HepG2 (cell line): ENCODE results near the gene AKAIN1. TPM values are rescaled to one million over a fixed set of nuclear protein-coding genes. Genes with fewer than 3 reads are reported as not detected.

ENCODE experiments used
- ATAC-seq: fragments of 200-7000 bp; cut with Tn5 transposase; 3 replicates; pipeline ENCODE4 v1.9.1; 2020; ENCODE audit warnings: mild to moderate bottlenecking, moderate library complexity
- BruUV-seq: library from RNA; stranded (reverse); fragments of 400-500 nt; replicated peaks from 2 replicates; lab custom pipeline; 2021; lab: Mats Ljungman, UMichigan
- CTCF ChIA-PET: fragments of 300-600 bp; formaldehyde crosslinking; extraction: SDS; loops from one replicate; lab custom pipeline; 2021; ENCODE audit warnings: low total read pairs, inconsistent platforms, low intra/inter-chr PET ratio; lab: Yijun Ruan, JAX
- POLR2A ChIA-PET: fragments of 350-600 bp; sonication (Branson Sonifier 250); formaldehyde crosslinking; loops from one replicate; lab custom pipeline; 2020; ENCODE audit warnings: antibody characterized with exemption, inconsistent platforms; lab: Yijun Ruan, JAX
- DNase-seq: peaks from one replicate; pipeline ENCODE4 v3.0.0-alpha.2; 2015; ENCODE audit warnings: low spot score
- FAIRE-seq: peaks from 3 replicates; lab custom pipeline; 2011; peaks lifted over from hg19 to GRCh38; lab: Jason Lieb, UNC
- H2AFZ ChIP-seq: one replicate; pipeline ENCODE4 v1.6.1; 2011; ENCODE audit warnings: low read length, inconsistent platforms
- H3K27ac ChIP-seq: fragments of 300-600 bp; 3 replicates; pipeline ENCODE4 v1.8.0; 2011; ENCODE audit warnings: mixed run types, mild to moderate bottlenecking, mixed read lengths, low read length, inconsistent platforms; ENCODE audit not compliant: insufficient read depth; ENCODE audit errors: extremely low read length
- H3K27me3 ChIP-seq, 2 experiments: fragments of 200-600 bp in 1 of 2; 2 replicates in 1 of 2; 3 replicates in 1 of 2; pipeline versions ENCODE4 v1.6.0 to v1.8.0; 2011; ENCODE audit warnings: low read length in 2 of 2, mild to moderate bottlenecking in 2 of 2, moderate library complexity in 2 of 2, inconsistent platforms in 1 of 2; ENCODE audit not compliant: insufficient read depth in 2 of 2, control insufficient read depth in 1 of 2
- H3K36me3 ChIP-seq, 2 experiments: fragments of 200-600 bp in 1 of 2; replicated peaks in 1 of 2; 2 replicates in 1 of 2; 3 replicates in 1 of 2; pipeline versions ENCODE4 v1.5.1 to v1.8.0; 2011; ENCODE audit warnings: low read length in 2 of 2, inconsistent platforms in 1 of 2; ENCODE audit not compliant: insufficient read depth in 2 of 2, control insufficient read depth in 1 of 2
- H3K4me1 ChIP-seq: 2 replicates; pipeline ENCODE4 v1.5.1; 2012; ENCODE audit warnings: low read length, inconsistent platforms; ENCODE audit not compliant: insufficient read depth
- H3K4me2 ChIP-seq: 2 replicates; pipeline ENCODE4 v1.6.0; 2011; ENCODE audit warnings: low read depth, low read length, inconsistent platforms
- H3K4me3 ChIP-seq, 3 experiments: fragments of 200-600 bp in 1 of 3; sonication (generic), shearing (Covaris generic) in 1 of 3; replicated peaks in 1 of 3; 2 replicates each; pipeline ENCODE4 v1.5.1; 2011 to 2016; ENCODE audit warnings: low read length in 3 of 3, inconsistent platforms in 2 of 3, low read depth in 2 of 3, mild to moderate bottlenecking in 2 of 3, control low read depth in 1 of 3, mixed read lengths in 1 of 3; ENCODE audit not compliant: insufficient read depth in 1 of 3
- H3K79me2 ChIP-seq: one replicate; pipeline ENCODE4 v1.6.1; 2011; ENCODE audit warnings: low read length, inconsistent platforms; ENCODE audit not compliant: insufficient read depth
- H3K9ac ChIP-seq: 2 replicates; pipeline ENCODE4 v1.6.0; 2011; ENCODE audit warnings: mild to moderate bottlenecking, low read depth, low read length, inconsistent platforms; ENCODE audit not compliant: insufficient read depth
- H3K9me3 ChIP-seq: 2 replicates; pipeline ENCODE4 v1.5.1; 2012; ENCODE audit warnings: mild to moderate bottlenecking, low read length
- H4K20me1 ChIP-seq: 2 replicates; pipeline ENCODE4 v1.6.0; 2011; ENCODE audit warnings: inconsistent platforms, mild to moderate bottlenecking, low read length, moderate library complexity; ENCODE audit not compliant: insufficient read depth
- DPF2 ChIP-seq: sonication (generic); formaldehyde crosslinking; IDR thresholded peaks from 2 replicates; pipeline ENCODE4 v1.4.0; 2020; ENCODE audit warnings: mild to moderate bottlenecking, low read depth, missing genetic modification reagents, borderline replicate concordance
- MED13 ChIP-seq: sonication (generic); formaldehyde crosslinking; IDR thresholded peaks from 2 replicates; pipeline ENCODE4 v1.5.0; 2020; ENCODE audit warnings: missing genetic modification reagents
- MYNN ChIP-seq: sonication (generic); formaldehyde crosslinking; IDR thresholded peaks from 2 replicates; pipeline ENCODE4 v1.4.0; 2020; ENCODE audit warnings: mild to moderate bottlenecking, low read depth, missing genetic modification reagents
- ZNF124 ChIP-seq: sonication (generic); formaldehyde crosslinking; IDR thresholded peaks from 2 replicates; pipeline ENCODE4 v1.4.0; 2020; ENCODE audit warnings: missing genetic modification reagents
- ZNF451 ChIP-seq: sonication (generic); formaldehyde crosslinking; IDR thresholded peaks from 2 replicates; pipeline ENCODE4 v1.5.0; 2020; ENCODE audit warnings: mild to moderate bottlenecking, missing genetic modification reagents
- WGBS: methylation state at CpG from one replicate; pipeline ENCODE4 v1.1.6; 2017; ENCODE audit warnings: low lambda C conversion rate; 5-methylcytosine and 5-hydroxymethylcytosine counted together
- in situ Hi-C: cut with HindIII; loops from 2 replicates; pipeline ENCODE4 v1.10.0; 2017; ENCODE audit warnings: low pct_unique_long_range_greater_than_20kb; ENCODE audit not compliant: extremely low pct_ligation_motif_present
- intact Hi-C: fragments of 100-400 bp; cut with micrococcal nuclease; formaldehyde crosslinking; loops from one replicate; pipeline ENCODE4 v1.10.0; 2022; ENCODE audit not compliant: unreplicated experiment
- polyA plus RNA-seq, 8 experiments: library from polyadenylated mRNA; depleted of rRNA in 3 of 8; stranded (reverse) in 7 of 8; unstranded in 1 of 8; fragments of >200 nt; fragmentation: Illumina TruSeq in 4 of 8; extraction: Trizol in 4 of 8; gene quantifications; 2 replicates each; pipeline versions ENCODE4 v1.2.1 to v1.2.3, GENCODE V29; 2011 to 2016; ENCODE audit warnings: low read depth in 4 of 8, missing spikeins in 1 of 8, mixed read lengths in 1 of 8; ENCODE audit not compliant: insufficient read depth in 1 of 8
- total RNA-seq, 5 experiments: library from RNA; depleted of rRNA; stranded (reverse); fragments of >200 nt; fragmentation: Illumina TruSeq; extraction: Trizol; gene quantifications; 2 replicates each; pipeline ENCODE4 v1.2.3, GENCODE V29; 2016; ENCODE audit warnings: low read depth in 1 of 5
- TF ChIP-seq, protein P1 (sequence below): sonication (generic); formaldehyde crosslinking; IDR thresholded peaks from 2 replicates; pipeline ENCODE4 v1.9.0; 2021; ENCODE audit warnings: missing genetic modification reagents, borderline replicate concordance
- TF ChIP-seq, protein P2 (sequence below): sonication (generic); formaldehyde crosslinking; IDR thresholded peaks from 2 replicates; pipeline ENCODE4 v1.5.0; 2020; ENCODE audit warnings: mild to moderate bottlenecking, missing genetic modification reagents, borderline replicate concordance
- TF ChIP-seq, protein P3 (sequence below): sonication (generic); formaldehyde crosslinking; IDR thresholded peaks from 2 replicates; pipeline ENCODE4 v1.4.0; 2020; ENCODE audit warnings: mild to moderate bottlenecking, missing genetic modification reagents
- TF ChIP-seq, protein P4 (sequence below): IDR thresholded peaks from 2 replicates; pipeline ENCODE4 v1.6.1; 2016; ENCODE audit warnings: missing biosample characterization, missing genetic modification reagents, low read depth

AKAIN1 gene
- total and polyA plus RNA-seq, 2 of the 13 experiments (the other 11 are each of a cell fraction or from before 2014, with no cell fraction given) = not detected

DNA sequence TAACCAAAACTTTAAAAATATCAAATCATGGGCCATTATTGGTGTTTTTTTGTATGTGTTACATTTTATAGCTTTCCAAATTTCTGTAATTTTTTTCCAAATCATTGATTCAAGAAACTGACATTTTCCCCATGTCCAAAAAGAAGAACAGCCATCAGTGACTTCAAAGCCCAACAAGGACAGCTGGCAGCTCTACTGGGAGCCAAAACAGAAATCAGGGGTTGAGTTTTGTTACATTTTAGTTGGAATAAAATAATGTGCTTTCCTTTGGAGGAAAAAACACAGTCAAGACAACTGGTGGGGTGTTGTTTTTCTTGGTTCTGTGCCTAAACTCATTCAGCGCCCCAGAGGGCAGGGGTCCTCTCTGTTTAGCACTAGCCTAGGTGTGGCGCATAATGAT lies 23.8 kb downstream of the AKAIN1 start:
- no peaks in the 10 kb centered on the region for H3K79me2 ChIP-seq
- H4K20me1 ChIP-seq = no peaks in the 10 kb centered on the region
- H3K4me1 ChIP-seq = no peaks in the 10 kb centered on the region
- no peak for ATAC-seq
- H2AFZ ChIP-seq = no peak overlapping the region
- intact Hi-C loops (no loop called here), in situ Hi-C loops (no loop called here)
- no peak overlapping the region for H3K4me2 ChIP-seq
- no peak for DNase-seq
- no peaks in the 10 kb centered on the region for H3K9me3 ChIP-seq
- no peaks in the 10 kb centered on the region for H3K36me3 ChIP-seq
- BruUV-seq = no TSS peak
- H3K9ac ChIP-seq = no peak overlapping the region
- CTCF ChIA-PET = no interaction called here
- TF ChIP-seq, protein P1, sequence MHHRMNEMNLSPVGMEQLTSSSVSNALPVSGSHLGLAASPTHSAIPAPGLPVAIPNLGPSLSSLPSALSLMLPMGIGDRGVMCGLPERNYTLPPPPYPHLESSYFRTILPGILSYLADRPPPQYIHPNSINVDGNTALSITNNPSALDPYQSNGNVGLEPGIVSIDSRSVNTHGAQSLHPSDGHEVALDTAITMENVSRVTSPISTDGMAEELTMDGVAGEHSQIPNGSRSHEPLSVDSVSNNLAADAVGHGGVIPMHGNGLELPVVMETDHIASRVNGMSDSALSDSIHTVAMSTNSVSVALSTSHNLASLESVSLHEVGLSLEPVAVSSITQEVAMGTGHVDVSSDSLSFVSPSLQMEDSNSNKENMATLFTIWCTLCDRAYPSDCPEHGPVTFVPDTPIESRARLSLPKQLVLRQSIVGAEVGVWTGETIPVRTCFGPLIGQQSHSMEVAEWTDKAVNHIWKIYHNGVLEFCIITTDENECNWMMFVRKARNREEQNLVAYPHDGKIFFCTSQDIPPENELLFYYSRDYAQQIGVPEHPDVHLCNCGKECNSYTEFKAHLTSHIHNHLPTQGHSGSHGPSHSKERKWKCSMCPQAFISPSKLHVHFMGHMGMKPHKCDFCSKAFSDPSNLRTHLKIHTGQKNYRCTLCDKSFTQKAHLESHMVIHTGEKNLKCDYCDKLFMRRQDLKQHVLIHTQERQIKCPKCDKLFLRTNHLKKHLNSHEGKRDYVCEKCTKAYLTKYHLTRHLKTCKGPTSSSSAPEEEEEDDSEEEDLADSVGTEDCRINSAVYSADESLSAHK (CRISPR knock-in tag) = no peak
- TF ChIP-seq, protein P2, sequence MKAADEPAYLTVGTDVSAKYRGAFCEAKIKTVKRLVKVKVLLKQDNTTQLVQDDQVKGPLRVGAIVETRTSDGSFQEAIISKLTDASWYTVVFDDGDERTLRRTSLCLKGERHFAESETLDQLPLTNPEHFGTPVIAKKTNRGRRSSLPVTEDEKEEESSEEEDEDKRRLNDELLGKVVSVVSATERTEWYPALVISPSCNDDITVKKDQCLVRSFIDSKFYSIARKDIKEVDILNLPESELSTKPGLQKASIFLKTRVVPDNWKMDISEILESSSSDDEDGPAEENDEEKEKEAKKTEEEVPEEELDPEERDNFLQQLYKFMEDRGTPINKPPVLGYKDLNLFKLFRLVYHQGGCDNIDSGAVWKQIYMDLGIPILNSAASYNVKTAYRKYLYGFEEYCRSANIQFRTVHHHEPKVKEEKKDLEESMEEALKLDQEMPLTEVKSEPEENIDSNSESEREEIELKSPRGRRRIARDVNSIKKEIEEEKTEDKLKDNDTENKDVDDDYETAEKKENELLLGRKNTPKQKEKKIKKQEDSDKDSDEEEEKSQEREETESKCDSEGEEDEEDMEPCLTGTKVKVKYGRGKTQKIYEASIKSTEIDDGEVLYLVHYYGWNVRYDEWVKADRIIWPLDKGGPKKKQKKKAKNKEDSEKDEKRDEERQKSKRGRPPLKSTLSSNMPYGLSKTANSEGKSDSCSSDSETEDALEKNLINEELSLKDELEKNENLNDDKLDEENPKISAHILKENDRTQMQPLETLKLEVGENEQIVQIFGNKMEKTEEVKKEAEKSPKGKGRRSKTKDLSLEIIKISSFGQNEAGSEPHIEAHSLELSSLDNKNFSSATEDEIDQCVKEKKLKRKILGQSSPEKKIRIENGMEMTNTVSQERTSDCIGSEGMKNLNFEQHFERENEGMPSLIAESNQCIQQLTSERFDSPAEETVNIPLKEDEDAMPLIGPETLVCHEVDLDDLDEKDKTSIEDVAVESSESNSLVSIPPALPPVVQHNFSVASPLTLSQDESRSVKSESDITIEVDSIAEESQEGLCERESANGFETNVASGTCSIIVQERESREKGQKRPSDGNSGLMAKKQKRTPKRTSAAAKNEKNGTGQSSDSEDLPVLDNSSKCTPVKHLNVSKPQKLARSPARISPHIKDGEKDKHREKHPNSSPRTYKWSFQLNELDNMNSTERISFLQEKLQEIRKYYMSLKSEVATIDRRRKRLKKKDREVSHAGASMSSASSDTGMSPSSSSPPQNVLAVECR (CRISPR knock-in tag) = no peak
- TF ChIP-seq, protein P3, sequence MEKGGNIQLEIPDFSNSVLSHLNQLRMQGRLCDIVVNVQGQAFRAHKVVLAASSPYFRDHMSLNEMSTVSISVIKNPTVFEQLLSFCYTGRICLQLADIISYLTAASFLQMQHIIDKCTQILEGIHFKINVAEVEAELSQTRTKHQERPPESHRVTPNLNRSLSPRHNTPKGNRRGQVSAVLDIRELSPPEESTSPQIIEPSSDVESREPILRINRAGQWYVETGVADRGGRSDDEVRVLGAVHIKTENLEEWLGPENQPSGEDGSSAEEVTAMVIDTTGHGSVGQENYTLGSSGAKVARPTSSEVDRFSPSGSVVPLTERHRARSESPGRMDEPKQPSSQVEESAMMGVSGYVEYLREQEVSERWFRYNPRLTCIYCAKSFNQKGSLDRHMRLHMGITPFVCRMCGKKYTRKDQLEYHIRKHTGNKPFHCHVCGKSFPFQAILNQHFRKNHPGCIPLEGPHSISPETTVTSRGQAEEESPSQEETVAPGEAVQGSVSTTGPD (CRISPR knock-in tag) = no peak
- TF ChIP-seq ZNF451 (CRISPR knock-in tag) (no peak), MED13 (CRISPR knock-in tag) (no peak), ZNF124 (CRISPR knock-in tag) (no peak), DPF2 (CRISPR knock-in tag) (no peak), MYNN (CRISPR knock-in tag) (no peak)
- TF ChIP-seq, protein P4, sequence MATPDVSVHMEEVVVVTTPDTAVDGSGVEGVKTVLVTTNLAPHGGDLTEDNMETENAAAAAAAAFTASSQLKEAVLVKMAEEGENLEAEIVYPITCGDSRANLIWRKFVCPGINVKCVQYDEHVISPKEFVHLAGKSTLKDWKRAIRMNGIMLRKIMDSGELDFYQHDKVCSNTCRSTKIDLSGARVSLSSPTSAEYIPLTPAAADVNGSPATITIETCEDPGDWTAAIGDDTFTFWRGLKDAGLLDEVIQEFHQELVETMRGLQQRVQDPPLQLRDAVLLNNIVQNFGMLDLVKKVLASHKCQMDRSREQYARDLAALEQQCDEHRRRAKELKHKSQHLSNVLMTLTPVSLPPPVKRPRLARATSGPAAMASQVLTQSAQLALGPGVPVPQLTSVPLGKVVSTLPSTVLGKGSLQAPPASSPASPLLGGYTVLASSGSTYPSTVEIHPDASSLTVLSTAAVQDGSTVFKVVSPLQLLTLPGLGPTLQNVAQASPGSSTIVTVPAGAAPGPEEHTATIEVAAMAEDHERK (CRISPR knock-in tag) = no peak
- TF ChIP-seq, all 625 proteins: peak for 0
- no peak for FAIRE-seq
- H3K4me3 ChIP-seq = no peak overlapping the region
- POLR2A ChIA-PET = no interaction called here
- no peak overlapping the region for H3K27ac ChIP-seq
- no peaks in the 10 kb centered on the region; a peak in 1 of 5 replicates for H3K27me3 ChIP-seq
- 45% methylated on average over 2 of the region's 2 CpGs for WGBS
